Measurements from ENCODE around the gene MBD4. TPM values are rescaled to one million over a fixed set of nuclear protein-coding genes. Genes with fewer than 3 reads are reported as not detected.

The MBD4 gene
- total and polyA plus RNA-seq, 2 donors (not counting 1 experiment from before 2014, with no cell fraction given): 95.7 to 140 TPM

DNA sequence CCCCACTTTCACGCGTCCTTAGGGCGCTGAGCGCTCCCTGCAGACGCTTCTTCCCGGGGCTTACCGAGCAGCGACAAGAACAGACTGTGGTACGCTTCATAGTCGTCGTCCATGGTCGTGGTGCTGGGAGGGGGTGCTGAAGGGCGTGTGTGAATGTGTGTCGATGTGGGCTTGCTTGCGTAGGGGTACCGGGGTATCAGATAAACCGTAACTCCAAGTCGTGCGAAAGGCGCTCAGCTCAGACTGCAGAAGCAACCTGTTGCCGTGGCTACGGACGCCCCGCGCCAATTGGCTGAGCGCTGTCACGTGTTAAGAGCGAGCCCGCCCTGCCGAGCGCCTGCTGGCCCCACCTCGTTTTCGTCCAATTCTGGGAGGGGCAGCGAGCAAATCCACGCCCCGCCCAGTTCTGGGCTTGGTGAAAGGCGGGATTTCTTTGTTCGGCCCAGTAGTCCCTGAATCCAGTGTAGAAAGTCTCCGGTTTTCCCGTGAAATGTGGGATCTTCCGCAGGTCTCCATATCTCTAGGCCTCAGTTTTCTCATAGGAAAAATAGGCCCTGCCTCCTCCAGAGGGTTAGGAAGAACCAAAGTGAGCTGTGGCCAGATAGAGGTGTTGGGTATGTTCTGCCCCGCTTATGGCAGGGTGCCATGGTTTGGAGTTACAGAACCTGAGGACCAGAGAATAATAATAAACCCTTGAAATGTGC lies 11.2 kb downstream of the MBD4 start, which contains the start of gene EFCAB12:
Gene EFCAB12 (minus strand): TSS at position 261 of the 704 bp plus-strand sequence. CDS start 148 bp downstream, at position 113.
- Histone ChIP-seq H4K20me1 (ENCODE audit: control insufficient read depth, insufficient read depth, low read length, poor library complexity, severe bottlenecking) (no peaks in the 10 kb centered on the region), H2AFZ (ENCODE audit: insufficient read depth, low read depth, low read length, poor library complexity, severe bottlenecking) (peak within 1 kb of the TSS; percentile 65), H3K9me3 (ENCODE audit: control extremely low read depth in 1 of 3, control insufficient read depth in 2 of 3, insufficient read depth in 1 of 3, low read length in 2 of 3) (peaks cover 0 to 21% (median 14%) of the 10 kb centered on the region in 3 donors), H3K9ac (ENCODE audit: low read length) (peak within 1 kb of the TSS; percentile 67), H3K27ac (ENCODE audit: low read length in 2 of 2) (peak within 1 kb of the TSS; percentile 2 to 63), H3K4me3 (ENCODE audit: control extremely low read depth in 1 of 5, extremely low read depth in 1 of 5, insufficient read depth in 1 of 5, low read depth in 2 of 5, low read length in 4 of 5) (peak within 1 kb of the TSS; percentile 22 to 68 (median 53)), H3K4me2 (replicated peaks; ENCODE audit: low read depth, low read length, poor library complexity, severe bottlenecking) (peak within 1 kb of the TSS; percentile 99), H3K79me2 (ENCODE audit: control insufficient read depth, insufficient read depth, low read length) (peaks cover 43% of the 10 kb centered on the region), H3K27me3 (replicated peaks in 1 of 4; ENCODE audit: control extremely low read depth in 1 of 4, control insufficient read depth in 3 of 4, insufficient read depth in 4 of 4, low read length in 3 of 4) (no peaks in the 10 kb centered on the region), H3K36me3 (replicated peaks in 1 of 2; ENCODE audit: control extremely low read depth in 1 of 2, control insufficient read depth in 1 of 2, extremely low read depth in 1 of 2, insufficient read depth in 2 of 2, low read length in 1 of 2) (peaks cover 22 to 37% of the 10 kb centered on the region in 2 experiments), H3K4me1 (ENCODE audit: control insufficient read depth in 2 of 2, insufficient read depth in 2 of 2, low read length in 2 of 2) (peaks cover 45 to 62% of the 10 kb centered on the region in 2 donors)
- Mint-ChIP-seq H3K4me3 (peak within 1 kb of the TSS; percentile 90), H3K27ac (peak within 1 kb of the TSS; percentile 88), H3K27me3 (no peaks in the 10 kb centered on the region), H3K9me3 (ENCODE audit: insufficient read depth) (peaks cover 7% of the 10 kb centered on the region), H3K4me1 (peaks cover 68% of the 10 kb centered on the region)
- WGBS (ENCODE audit: insufficient coverage): 6% methylated on average over 42 of the region's 42 CpGs
- peak; percentile 89 for ATAC-seq (ENCODE audit: low read depth)
- ChIA-PET CTCF (interaction anchor here (1.2 to 3.2 kb wide), 4 partner anchors 11 to 45 kb away, joined by 3 to 9 read pairs (median 4); partner anchors contain the start of genes IFT122 and MBD4), POLR2A (interaction anchor here (0.6 to 2.4 kb wide), 3 partner anchors 11 to 279 kb away, joined by 3 to 17 read pairs (median 8); partner anchors contain the start of genes IFT122 and MBD4)
- TF ChIP-seq EZH2 (IDR thresholded peaks at IDR 0.05; ENCODE audit: borderline replicate concordance, insufficient read depth, low read depth, low read length, poor library complexity, severe bottlenecking): no peak
- TF ChIP-seq, protein P1, sequence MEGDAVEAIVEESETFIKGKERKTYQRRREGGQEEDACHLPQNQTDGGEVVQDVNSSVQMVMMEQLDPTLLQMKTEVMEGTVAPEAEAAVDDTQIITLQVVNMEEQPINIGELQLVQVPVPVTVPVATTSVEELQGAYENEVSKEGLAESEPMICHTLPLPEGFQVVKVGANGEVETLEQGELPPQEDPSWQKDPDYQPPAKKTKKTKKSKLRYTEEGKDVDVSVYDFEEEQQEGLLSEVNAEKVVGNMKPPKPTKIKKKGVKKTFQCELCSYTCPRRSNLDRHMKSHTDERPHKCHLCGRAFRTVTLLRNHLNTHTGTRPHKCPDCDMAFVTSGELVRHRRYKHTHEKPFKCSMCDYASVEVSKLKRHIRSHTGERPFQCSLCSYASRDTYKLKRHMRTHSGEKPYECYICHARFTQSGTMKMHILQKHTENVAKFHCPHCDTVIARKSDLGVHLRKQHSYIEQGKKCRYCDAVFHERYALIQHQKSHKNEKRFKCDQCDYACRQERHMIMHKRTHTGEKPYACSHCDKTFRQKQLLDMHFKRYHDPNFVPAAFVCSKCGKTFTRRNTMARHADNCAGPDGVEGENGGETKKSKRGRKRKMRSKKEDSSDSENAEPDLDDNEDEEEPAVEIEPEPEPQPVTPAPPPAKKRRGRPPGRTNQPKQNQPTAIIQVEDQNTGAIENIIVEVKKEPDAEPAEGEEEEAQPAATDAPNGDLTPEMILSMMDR (IDR thresholded peaks at IDR 0.05): no peak
- peak; percentile 91 for DNase-seq
- intact Hi-C loops (cut with micrococcal nuclease): loop anchor here (1.0 kb wide), 2 partner anchors 11 to 29 kb away; partner anchors contain the start of gene MBD4
